Sciatic nerve (tissue), 2 donors: ENCODE measurements around the gene ATP13A3. TPM values are rescaled to one million over a fixed set of nuclear protein-coding genes. Genes with fewer than 3 reads are reported as not detected.

Source experiments
- ATAC-seq: fragments of 200-7000 bp; cut with Tn5 transposase; one replicate; pipeline ENCODE4 v1.9.1; 2020; ENCODE audit warnings: mild to moderate bottlenecking, moderate library complexity
- DNase-seq: peaks from one replicate; pipeline ENCODE4 v3.0.0-alpha.2; 2020; ENCODE audit warnings: low spot score
- intact Hi-C: fragments of 100-400 bp; cut with DNase I; formaldehyde crosslinking; loops from one replicate; pipeline ENCODE4 v1.14.2; 2022
- total RNA-seq: library from RNA; stranded (reverse); fragmentation: NEBNext Ultra II Directional; extraction: Animal tissue kit (Norgen Biotek cat#: 25700); gene quantifications from one replicate; pipeline ENCODE4 v1.2.1, GENCODE V29; 2021
- donor health status: DM: no; HTN: no; CAD: no.
- donor health status: DM: no; HTN: no; CAD: no.

The ATP13A3 gene
- total RNA-seq, 1 donor from 2014 or later: 124 TPM

- intact Hi-C loops: loop anchor here (5.0 kb wide), 1 partner anchor 67 kb away; no protein-coding TSS in a partner anchor
Measured at GRCh38 chr3:194404365-194405140, 82.2 kb downstream of the ATP13A3 start.

GRCh38 chr3:194401868-194402329 lies 84.9 kb downstream of the ATP13A3 start:
- ATAC-seq: no peak
- intact Hi-C loops: loop anchor here (5.0 kb wide), 1 partner anchor 65 kb away; no protein-coding TSS in a partner anchor
- DNase-seq: no peak

More at GRCh38 chr3:194404365-194405140, 82.2 kb downstream of the ATP13A3 start:
- DNase-seq (no peak), ATAC-seq (no peak)

- ATAC-seq (no peak), DNase-seq (no peak)
- intact Hi-C loops: loop anchor here (5.0 kb wide), 1 partner anchor 64 kb away; no protein-coding TSS in a partner anchor
Measured at GRCh38 chr3:194401346-194401745, 85.5 kb downstream of the ATP13A3 start.

DNA sequence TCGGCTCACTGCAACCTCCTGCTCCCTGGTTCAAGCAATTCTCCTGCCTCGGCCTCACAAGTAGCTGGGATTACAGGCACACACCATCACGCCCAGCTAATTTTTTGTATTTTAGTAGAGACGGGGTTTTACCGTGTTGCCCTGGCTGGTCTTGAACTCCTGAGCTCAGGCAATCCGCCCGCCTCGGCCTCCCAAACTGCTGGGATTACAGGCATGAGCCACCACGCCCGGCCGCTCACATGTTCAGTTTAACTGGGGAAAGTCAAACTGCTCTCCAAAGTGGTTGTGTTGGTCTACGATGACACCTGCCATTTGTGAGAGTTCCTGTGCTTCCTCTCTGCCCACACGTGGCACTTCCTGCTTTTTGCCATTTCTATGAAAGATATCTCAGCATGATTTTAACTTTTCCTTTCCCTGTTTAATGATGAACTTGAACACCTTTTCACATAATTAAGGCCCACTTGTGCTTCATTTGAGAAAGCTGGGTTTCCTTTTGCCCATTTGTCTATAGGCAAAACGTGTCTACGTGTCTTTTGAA lies 86.9 kb downstream of the ATP13A3 start:
- DNase-seq (no peak), ATAC-seq (no peak)
- intact Hi-C loops: loop anchor here (5.0 kb wide), 1 partner anchor 63 kb away; no protein-coding TSS in a partner anchor

GRCh38 chr3:194399166-194399565 lies 87.6 kb downstream of the ATP13A3 start, which contains the start of gene GP5:
TSS of gene GP5 (minus strand) at chr3:194399266. CDS start at chr3:194398282, 984 bp downstream.
- intact Hi-C loops: no loop called here
- DNase-seq (no peak), ATAC-seq (no peak)

- DNase-seq (no peak), ATAC-seq (peak; percentile 37)
- intact Hi-C loops: no loop called here
Measured at GRCh38 chr3:194397757-194398312, 89.0 kb downstream of the ATP13A3 start.

- ATAC-seq (peak; percentile 29), DNase-seq (no peak)
- intact Hi-C loops: no loop called here
Measured at GRCh38 chr3:194396859-194397756, 89.7 kb downstream of the ATP13A3 start.

- ATAC-seq (peak; percentile 23), DNase-seq (no peak)
Measured at GRCh38 chr3:194396539-194396858, 90.3 kb downstream of the ATP13A3 start.

GRCh38 chr3:194395778-194396538 lies 90.8 kb downstream of the ATP13A3 start:
- intact Hi-C loops: no loop called here
- DNase-seq (no peak), ATAC-seq (peak; percentile 94)

More at GRCh38 chr3:194396539-194396858, 90.3 kb downstream of the ATP13A3 start:
- intact Hi-C loops: no loop called here

DNA sequence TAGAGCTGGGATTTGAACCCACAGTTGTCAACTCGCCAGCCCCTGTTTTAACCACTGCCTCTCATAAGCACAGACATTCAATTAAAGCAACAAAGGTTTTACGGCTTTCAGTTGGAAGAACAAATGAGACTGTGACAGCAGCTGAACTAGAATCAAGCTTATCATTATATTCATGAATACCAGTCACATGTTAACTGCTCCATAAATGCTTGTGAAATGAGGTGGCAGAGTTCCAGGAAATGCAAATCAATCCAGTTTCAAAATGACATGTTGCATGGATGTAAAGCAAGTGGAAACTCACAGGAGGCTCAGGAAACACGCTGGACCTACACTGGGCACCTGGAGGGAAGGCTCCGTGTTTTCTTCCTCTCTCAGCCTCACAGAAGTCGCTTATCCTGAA lies 91.6 kb downstream of the ATP13A3 start:
- intact Hi-C loops: no loop called here
- ATAC-seq: no peak
- no peak for DNase-seq

DNA sequence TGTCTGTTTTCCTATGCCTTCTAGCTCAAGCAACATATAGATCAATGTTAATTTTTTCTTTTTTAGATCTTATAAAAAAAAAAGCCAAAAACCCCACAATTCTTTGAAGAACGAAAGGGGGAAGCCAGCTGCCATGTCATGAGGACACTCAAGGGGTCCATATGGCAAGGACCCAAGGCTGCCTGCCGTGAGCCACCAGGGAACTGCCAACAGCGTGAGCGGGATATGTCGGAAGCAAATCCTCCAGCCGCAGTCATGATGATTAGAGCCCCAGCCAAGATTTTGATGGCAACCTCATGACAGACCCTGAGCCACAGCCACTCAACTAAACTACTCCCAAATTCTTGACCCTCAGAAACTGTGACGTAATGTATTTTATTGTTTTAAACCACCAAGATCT lies 94.2 kb downstream of the ATP13A3 start:
- ATAC-seq (no peak), DNase-seq (no peak)
- intact Hi-C loops: no loop called here

DNA sequence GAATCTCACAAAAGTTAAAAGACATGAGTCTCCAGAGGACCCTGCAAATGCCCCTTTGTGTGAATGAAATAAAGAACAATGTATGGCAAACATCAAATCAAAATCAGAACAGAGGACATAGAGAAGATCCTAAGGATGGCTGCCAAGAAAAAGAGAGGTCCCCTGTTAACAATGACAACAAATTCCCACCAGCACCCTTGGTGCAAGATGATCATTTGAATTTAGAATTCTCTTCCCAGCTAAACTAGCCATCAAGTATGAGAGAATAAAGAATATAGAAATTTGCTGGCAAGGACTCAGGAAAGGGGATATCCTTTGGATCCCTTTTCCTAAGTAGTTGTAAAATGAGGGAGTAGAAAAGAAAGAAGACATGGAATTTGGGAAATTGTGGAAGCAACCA lies 96.0 kb downstream of the ATP13A3 start:
- DNase-seq: no peak
- no peak for ATAC-seq
- intact Hi-C loops: no loop called here

- intact Hi-C loops: no loop called here
- ATAC-seq (no peak), DNase-seq (no peak)
Measured at GRCh38 chr3:194389269-194389668, 97.5 kb downstream of the ATP13A3 start.

GRCh38 chr3:194387926-194388418 lies 98.8 kb downstream of the ATP13A3 start:
- intact Hi-C loops: no loop called here
- ATAC-seq: no peak
- no peak for DNase-seq

DNA sequence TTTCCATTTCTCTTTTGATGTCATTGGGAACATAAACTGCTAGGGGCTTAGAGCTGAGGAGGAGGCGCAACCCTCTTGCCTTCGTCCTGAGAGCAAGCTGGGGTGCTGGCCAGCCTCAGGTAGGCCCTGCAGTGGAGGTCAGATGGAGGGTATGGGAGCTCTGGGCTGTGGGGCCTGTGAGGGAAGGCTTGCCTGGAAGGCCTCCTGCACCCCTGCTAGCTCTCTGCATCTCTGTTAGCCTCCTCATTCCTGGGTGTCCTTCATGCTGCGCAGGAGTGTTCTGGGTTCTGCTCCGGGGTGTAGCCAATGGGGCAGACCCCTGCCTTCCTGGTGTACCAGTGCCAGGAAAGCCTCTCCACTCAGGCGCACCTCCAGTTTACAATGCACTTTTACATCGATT lies 99.5 kb downstream of the ATP13A3 start:
- DNase-seq (no peak), ATAC-seq (no peak)
- intact Hi-C loops: no loop called here

GRCh38 chr3:194386648-194387047 lies 100.2 kb downstream of the ATP13A3 start:
- no peak for ATAC-seq
- no peak for DNase-seq
- intact Hi-C loops: no loop called here

GRCh38 chr3:194386066-194386465 lies 100.7 kb downstream of the ATP13A3 start:
- no peak for DNase-seq
- ATAC-seq: no peak
- intact Hi-C loops: no loop called here

DNA sequence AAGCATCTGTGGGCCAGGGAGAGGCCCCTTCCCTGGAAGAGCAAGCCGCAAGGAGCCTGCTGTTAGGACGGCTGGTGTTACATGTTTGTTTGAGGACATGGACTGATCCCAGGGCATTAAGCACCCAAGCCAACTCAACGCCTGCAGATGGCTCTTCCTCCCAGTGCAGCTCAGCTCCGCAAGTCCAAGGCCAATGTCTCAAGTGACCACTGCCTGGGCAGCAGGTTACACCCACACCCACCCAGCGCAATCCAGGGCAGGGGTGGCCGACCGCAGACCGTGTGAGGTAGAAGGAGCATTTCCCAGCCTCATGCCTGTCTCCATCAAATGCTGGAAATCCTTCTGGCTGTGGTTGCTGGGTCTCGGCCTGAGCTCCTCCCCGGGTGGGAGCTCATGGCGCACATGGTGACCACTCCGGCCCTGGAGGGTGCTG lies 102.2 kb downstream of the ATP13A3 start:
- ATAC-seq (no peak), DNase-seq (no peak)
- intact Hi-C loops: no loop called here
